ENCODE measurements around the gene SDSL. TPM values are rescaled to one million over a fixed set of nuclear protein-coding genes. Genes with fewer than 3 reads are reported as not detected.

The SDSL gene
- polyA plus RNA-seq, 3 donors from 2014 or later = 1.1 to 3.9 (median 2.7) TPM

DNA sequence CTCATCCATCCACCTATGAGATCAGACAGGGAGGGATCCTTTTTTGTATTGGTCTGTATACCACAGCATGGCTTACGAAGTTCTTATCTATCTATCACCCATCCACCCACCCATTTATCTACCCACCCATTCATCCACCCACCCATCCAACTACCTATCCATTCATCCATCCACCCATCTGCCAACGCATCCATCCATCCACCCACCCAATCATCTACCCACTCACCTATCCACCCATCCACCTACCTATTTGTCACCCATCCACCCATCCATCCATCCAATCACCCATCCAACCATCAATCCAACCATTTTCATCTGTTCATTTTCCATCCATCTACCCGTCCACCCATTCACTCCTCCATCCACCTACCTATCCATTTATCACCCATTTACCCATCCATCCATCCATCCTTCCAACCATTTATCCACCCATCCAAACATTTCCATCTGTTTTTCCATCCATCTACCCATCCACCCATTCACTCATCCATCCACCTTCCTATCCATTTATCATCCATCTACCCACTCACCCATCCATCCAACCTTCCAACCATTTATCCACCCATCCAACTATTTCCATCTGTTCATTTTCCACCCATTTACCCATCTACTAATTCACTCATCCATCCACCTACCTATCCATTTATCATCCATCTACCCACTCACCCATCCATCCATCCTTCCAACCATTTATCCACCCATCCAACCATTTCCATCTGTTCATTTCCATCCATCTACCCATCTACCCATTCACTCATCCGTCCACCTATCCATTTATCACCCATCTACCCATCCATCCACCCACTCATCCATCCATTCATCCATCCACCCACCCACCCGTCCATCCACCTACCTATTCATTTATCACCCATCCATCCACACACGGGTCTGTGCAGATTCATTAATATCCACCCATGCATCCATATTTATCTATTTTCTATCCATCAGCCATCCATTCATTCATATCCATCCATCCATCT lies 31.8 kb upstream of the SDSL start:
- H3K27me3 Mint-ChIP-seq (ENCODE audit: low read depth in 3 of 3) = peaks cover 0 to 2% (median 0%) of the 10 kb centered on the region in 3 donors
- DNase-seq = no peak
- no peaks in the 10 kb centered on the region for H3K9me3 Mint-ChIP-seq
- H3K27ac Mint-ChIP-seq = no peak overlapping the region
- H3K4me1 Mint-ChIP-seq = no peaks in the 10 kb centered on the region
- H3K4me3 Mint-ChIP-seq = no peak overlapping the region
- H3K36me3 Mint-ChIP-seq = peaks cover 0 to 13% (median 0%) of the 10 kb centered on the region in 3 donors

DNA sequence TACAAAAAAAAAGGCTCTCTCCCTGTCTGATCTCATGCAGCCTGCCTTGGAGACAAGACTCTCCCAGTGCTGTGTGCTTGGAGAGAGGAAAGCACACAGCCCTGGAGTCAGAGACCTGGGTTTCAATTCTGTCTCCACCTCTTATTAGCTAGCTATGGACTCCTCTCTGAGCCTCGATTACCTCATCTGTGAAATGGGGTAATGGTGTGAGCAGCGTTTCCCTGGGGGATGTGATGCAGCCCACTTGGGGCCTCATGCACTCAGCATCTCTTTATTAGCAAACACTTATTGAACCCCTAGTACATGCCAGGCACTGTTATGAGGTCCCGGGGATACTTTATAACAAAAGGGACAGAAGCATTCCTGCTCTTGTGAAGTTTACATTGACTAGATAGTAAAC lies 31.0 kb upstream of the SDSL start:
- Mint-ChIP-seq H3K9me3 (no peaks in the 10 kb centered on the region), H3K4me3 (no peak overlapping the region), H3K4me1 (no peaks in the 10 kb centered on the region), H3K36me3 (peaks cover 0 to 11% (median 0%) of the 10 kb centered on the region in 3 donors), H3K27ac (no peak overlapping the region), H3K27me3 (ENCODE audit: low read depth in 3 of 3) (peaks cover 0 to 2% (median 0%) of the 10 kb centered on the region in 3 donors)
- no peak for DNase-seq

GRCh38 chr12:113391650-113392337 lies 30.4 kb upstream of the SDSL start:
- no peak overlapping the region for H3K4me3 Mint-ChIP-seq
- H3K36me3 Mint-ChIP-seq = peaks cover 0 to 9% (median 0%) of the 10 kb centered on the region in 3 donors
- H3K27me3 Mint-ChIP-seq (ENCODE audit: low read depth in 3 of 3) = peaks cover 0 to 2% (median 0%) of the 10 kb centered on the region in 3 donors
- no peak overlapping the region for H3K27ac Mint-ChIP-seq
- DNase-seq = no peak
- H3K4me1 Mint-ChIP-seq = no peaks in the 10 kb centered on the region
- no peaks in the 10 kb centered on the region for H3K9me3 Mint-ChIP-seq

GRCh38 chr12:113392520-113392919 lies 29.7 kb upstream of the SDSL start:
- H3K9me3 Mint-ChIP-seq = no peaks in the 10 kb centered on the region
- no peak overlapping the region for H3K4me3 Mint-ChIP-seq
- peaks cover 0 to 8% (median 0%) of the 10 kb centered on the region in 3 donors for H3K36me3 Mint-ChIP-seq
- no peak overlapping the region for H3K27ac Mint-ChIP-seq
- DNase-seq = no peak
- H3K4me1 Mint-ChIP-seq = no peaks in the 10 kb centered on the region
- no peaks in the 10 kb centered on the region for H3K27me3 Mint-ChIP-seq (ENCODE audit: low read depth in 3 of 3)

- no peak for DNase-seq
- H3K4me3 Mint-ChIP-seq = no peak overlapping the region
These were observed 29.1 kb upstream of the SDSL start for GRCh38 chr12:113392988-113393579.

GRCh38 chr12:113393749-113394148 lies 28.4 kb upstream of the SDSL start:
- Mint-ChIP-seq H3K4me1 (no peaks in the 10 kb centered on the region), H3K27me3 (ENCODE audit: low read depth in 3 of 3) (no peaks in the 10 kb centered on the region), H3K36me3 (peaks cover 0 to 5% (median 0%) of the 10 kb centered on the region in 3 donors), H3K27ac (no peak overlapping the region), H3K9me3 (no peaks in the 10 kb centered on the region), H3K4me3 (no peak overlapping the region)
- DNase-seq = no peak

More at GRCh38 chr12:113392988-113393579, 29.1 kb upstream of the SDSL start:
- peaks cover 0 to 8% (median 0%) of the 10 kb centered on the region in 3 donors for H3K36me3 Mint-ChIP-seq
- H3K9me3 Mint-ChIP-seq = no peaks in the 10 kb centered on the region
- H3K4me1 Mint-ChIP-seq = no peaks in the 10 kb centered on the region
- no peaks in the 10 kb centered on the region for H3K27me3 Mint-ChIP-seq (ENCODE audit: low read depth in 3 of 3)
- H3K27ac Mint-ChIP-seq = no peak overlapping the region

DNA sequence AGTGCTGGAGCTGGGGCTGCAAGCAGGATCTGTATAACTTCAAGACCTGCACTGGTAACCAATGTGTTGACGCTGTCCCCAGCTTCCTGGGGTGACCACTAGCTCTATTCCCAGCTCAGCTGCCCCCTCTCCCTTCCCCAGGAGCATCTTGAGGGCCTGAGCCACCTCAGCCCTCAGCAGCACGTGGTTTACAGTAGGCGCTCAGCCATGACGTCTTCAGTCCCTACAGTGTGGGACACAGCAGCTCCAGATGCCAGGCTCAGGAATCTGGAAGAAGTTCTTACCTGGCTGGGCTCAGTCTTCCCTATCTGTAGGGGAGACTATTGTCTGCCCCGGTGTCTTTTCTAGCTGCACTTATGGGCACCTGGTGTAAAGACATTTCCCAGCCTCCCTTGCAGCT lies 27.1 kb upstream of the SDSL start:
- H3K36me3 Mint-ChIP-seq = peaks cover 0 to 3% (median 0%) of the 10 kb centered on the region in 3 donors
- H3K4me3 Mint-ChIP-seq = no peak overlapping the region

DNA sequence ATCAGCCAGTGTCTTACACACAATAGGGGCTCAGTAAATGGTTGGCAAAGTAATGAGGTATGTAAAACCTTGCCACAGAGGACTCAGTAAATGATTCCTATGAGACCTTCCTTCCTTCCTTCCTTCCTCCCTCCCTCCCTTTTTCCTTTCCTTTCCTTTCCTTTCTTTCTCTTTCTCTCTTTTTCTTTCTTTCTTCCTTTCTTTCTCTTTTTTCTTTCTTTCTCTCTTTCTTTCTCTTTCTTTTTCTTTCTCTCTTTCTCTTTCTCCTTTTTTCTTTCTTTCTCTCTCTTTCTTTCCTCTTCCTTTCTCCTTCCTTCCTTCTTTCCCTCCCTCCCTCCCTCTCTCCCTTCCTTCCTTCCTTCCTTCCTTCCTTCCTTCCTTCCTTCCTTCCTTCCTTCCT lies 26.0 kb upstream of the SDSL start:
- no peak for DNase-seq
- Mint-ChIP-seq H3K27me3 (ENCODE audit: low read depth in 3 of 3) (peaks cover 0 to 1% (median 0%) of the 10 kb centered on the region in 3 donors), H3K9me3 (no peaks in the 10 kb centered on the region), H3K36me3 (peaks cover 0 to 3% (median 0%) of the 10 kb centered on the region in 3 donors), H3K27ac (no peak overlapping the region), H3K4me1 (no peaks in the 10 kb centered on the region), H3K4me3 (no peak overlapping the region)

More for the DNA sequence above, 27.1 kb upstream of the SDSL start:
- Mint-ChIP-seq H3K27ac (no peak overlapping the region), H3K27me3 (ENCODE audit: low read depth in 3 of 3) (peaks cover 0 to 1% (median 0%) of the 10 kb centered on the region in 3 donors), H3K4me1 (no peaks in the 10 kb centered on the region), H3K9me3 (no peaks in the 10 kb centered on the region)
- no peak for DNase-seq

DNA sequence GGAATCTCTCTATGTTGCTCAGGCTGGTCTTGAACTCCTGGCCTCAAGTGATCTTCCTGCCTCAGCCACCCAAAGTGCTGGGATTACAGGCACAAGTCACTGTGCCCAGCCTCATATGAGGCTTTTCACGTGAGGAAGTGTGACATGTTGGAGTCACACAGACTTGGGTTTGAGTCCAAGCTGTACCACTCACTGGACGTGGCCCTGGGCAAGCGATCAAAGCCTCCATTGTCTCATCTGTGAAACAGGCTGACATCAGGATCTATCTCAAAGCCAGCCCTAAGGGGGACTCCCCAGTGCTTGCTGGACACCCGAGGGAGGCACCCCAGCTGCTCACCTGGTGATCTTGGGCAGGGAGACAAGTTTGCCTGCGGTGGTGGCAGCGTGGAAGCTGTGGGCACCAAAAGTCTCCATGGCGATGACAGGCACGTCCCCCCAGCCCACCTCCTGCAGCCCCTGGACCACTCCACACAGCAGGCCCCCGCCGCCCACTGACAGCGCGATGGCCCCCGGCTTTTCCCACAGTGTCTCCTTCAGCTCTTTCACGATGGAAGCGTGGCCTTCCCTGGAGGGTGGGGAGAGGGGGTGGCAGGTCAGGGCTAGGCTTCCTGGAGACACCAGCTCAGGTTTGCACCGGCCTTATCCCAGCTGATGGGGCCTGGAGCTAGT lies 25.2 kb upstream of the SDSL start:
- Mint-ChIP-seq H3K36me3 (no peaks in the 10 kb centered on the region), H3K4me1 (no peaks in the 10 kb centered on the region), H3K9me3 (no peaks in the 10 kb centered on the region), H3K4me3 (no peak overlapping the region), H3K27ac (no peak overlapping the region), H3K27me3 (ENCODE audit: low read depth in 3 of 3) (peaks cover 0 to 1% (median 0%) of the 10 kb centered on the region in 3 donors)
- no peak for DNase-seq

- peaks cover 0 to 1% (median 0%) of the 10 kb centered on the region in 3 donors for H3K27me3 Mint-ChIP-seq (ENCODE audit: low read depth in 3 of 3)
- no peaks in the 10 kb centered on the region for H3K9me3 Mint-ChIP-seq
- H3K36me3 Mint-ChIP-seq = no peaks in the 10 kb centered on the region
- no peaks in the 10 kb centered on the region for H3K4me1 Mint-ChIP-seq
- no peak overlapping the region for H3K4me3 Mint-ChIP-seq
- no peak for DNase-seq
- H3K27ac Mint-ChIP-seq = no peak overlapping the region
These were observed 24.5 kb upstream of the SDSL start for GRCh38 chr12:113397497-113398197.

GRCh38 chr12:113398346-113399290 lies 23.6 kb upstream of the SDSL start:
- no peak for DNase-seq
- Mint-ChIP-seq H3K27me3 (ENCODE audit: low read depth in 3 of 3) (peaks cover 0 to 1% (median 1%) of the 10 kb centered on the region in 3 donors), H3K27ac (no peak overlapping the region), H3K36me3 (no peaks in the 10 kb centered on the region), H3K4me1 (no peaks in the 10 kb centered on the region), H3K4me3 (no peak overlapping the region), H3K9me3 (no peaks in the 10 kb centered on the region)

DNA sequence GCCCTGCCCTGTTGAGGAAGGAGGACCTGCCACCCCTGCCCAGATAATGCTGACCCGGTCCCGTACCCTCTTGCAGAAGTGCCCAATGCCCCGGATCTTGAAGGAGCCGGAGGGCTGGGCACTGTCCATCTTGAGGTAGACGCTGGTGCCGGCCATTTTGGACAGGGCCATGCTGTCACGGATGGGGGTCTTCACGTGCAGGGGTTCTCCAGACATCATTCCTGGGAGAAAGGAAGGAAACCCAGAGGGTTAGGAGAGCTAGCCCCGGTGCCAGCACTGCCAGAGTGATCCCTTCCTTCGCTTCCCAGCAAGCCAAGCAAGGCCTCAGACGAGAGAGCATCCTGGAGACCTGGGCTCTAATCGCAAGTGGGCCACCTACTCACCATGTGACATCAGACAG lies 22.7 kb upstream of the SDSL start:
- Mint-ChIP-seq H3K27ac (no peak overlapping the region), H3K4me1 (no peaks in the 10 kb centered on the region), H3K9me3 (no peaks in the 10 kb centered on the region), H3K27me3 (ENCODE audit: low read depth in 3 of 3) (peaks cover 0 to 4% (median 2%) of the 10 kb centered on the region in 3 donors), H3K4me3 (no peak overlapping the region), H3K36me3 (no peaks in the 10 kb centered on the region)
- no peak for DNase-seq

All from immature natural killer cell (primary cell).